Choroid plexus epithelial cell (primary cell): ENCODE data around the gene BEST3.
A peak's percentile ranks its signal among the peaks of the same experiment; 100 is the strongest.

Experiments
- DNase-seq: peaks from one replicate; pipeline ENCODE4 v3.0.0-alpha.2; 2010; ENCODE audit warnings: low read depth
- H3K4me3 ChIP-seq: 2 replicates; pipeline ENCODE4 v1.5.1; 2011; ENCODE audit warnings: low read depth, mild to moderate bottlenecking, control low read depth, low read length, moderate library complexity
- CTCF ChIP-seq: conservative IDR thresholded peaks from 2 replicates; pipeline ENCODE4 v1.5.1; 2011; ENCODE audit warnings: low read depth, mild to moderate bottlenecking, control low read depth, inconsistent platforms, low read length, moderate library complexity

Gene BEST3

GRCh38 chr12:69620921-69621320 lies 78.2 kb downstream of the BEST3 start:
- no peak for DNase-seq
- TF ChIP-seq CTCF = no peak
- H3K4me3 ChIP-seq = no peak overlapping the region

- TF ChIP-seq CTCF = no peak
- H3K4me3 ChIP-seq = no peak overlapping the region
- DNase-seq = no peak
Observed at GRCh38 chr12:69620077-69620476, 79.0 kb downstream of the BEST3 start.

- no peak overlapping the region for H3K4me3 ChIP-seq
- no peak for TF ChIP-seq CTCF
- DNase-seq = peak; percentile 26
Observed at GRCh38 chr12:69619050-69619449, 80.1 kb downstream of the BEST3 start.

DNA sequence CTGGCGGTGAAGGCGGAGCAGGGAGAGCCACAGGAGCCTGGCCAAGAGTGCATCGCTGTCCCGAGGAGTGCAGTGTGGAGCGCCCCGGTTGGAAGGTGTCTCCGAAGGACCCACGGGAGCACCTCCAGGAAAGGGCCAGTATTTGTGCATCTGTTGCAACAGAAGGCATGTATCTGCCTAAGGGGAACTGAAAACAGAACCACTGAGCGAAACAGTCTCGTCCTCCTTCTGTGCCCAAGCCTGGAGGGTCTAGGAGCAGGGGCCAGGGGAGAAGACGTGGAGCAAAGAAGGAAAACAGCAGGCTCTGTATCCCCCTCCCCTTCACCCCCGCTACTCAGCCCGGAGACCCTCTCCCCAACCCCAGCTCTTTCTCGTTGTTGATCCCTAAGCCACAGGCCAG lies 83.1 kb downstream of the BEST3 start:
- no peak for TF ChIP-seq CTCF
- H3K4me3 ChIP-seq = no peak overlapping the region
- no peak for DNase-seq

DNA sequence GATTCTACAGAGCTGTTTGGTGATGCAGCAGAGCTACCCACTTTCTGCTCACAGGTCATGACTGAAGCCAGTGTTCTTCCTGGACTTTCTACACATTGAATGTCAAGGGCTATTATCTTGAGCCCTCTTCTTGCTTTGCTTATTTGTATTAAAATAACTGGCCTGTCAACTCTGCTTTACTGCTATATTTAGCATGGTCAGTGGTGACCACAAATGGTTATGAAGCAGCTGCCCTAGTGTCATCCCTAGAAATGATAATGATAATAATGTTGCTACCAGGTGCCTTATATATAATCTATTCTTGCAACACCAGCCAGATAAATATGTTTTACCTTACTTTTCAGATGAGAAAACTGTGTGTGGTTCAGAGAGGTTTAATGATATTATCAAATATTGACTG lies 85.8 kb downstream of the BEST3 start:
- no peak for DNase-seq
- TF ChIP-seq CTCF = no peak
- no peak overlapping the region for H3K4me3 ChIP-seq

GRCh38 chr12:69610729-69611128 lies 88.4 kb downstream of the BEST3 start, which contains the start of gene LRRC10:
TSS of gene LRRC10 (minus strand) at chr12:69610907. CDS start at chr12:69610838, 69 bp downstream.
- TF ChIP-seq CTCF = no peak
- no peak for DNase-seq
- no peak within 1 kb of the TSS for H3K4me3 ChIP-seq

DNA sequence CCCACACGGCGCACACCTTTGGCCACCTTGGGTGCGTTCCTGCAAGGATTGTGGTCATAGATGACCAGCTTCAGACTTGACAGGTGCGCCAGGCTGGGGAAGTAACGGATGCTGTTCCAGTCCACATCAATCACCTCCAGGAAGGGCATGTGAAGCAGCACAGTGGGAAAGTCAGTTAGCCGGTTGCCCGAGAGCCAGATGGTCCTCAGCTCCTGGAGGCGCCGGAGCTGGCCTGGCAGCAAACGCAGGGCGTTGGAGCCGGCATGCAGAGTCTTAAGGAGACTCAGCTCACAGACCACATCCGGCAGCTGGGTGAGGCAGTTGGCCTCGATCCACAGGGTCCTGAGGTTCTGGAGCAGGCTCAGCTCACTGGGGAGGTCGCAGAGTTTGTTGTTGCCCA lies 89.0 kb downstream of the BEST3 start:
- TF ChIP-seq CTCF = no peak
- H3K4me3 ChIP-seq = no peak overlapping the region

More for the DNA sequence above, 89.0 kb downstream of the BEST3 start:
- DNase-seq = no peak
